A673 (cell line): ENCODE data around the gene PAXX.

Experiments
- CTCF ChIP-seq: fragments of 300-800, 200-600 bp; sonication (generic); conservative IDR thresholded peaks from 2 replicates; pipeline ENCODE4 v1.5.1; 2017; ENCODE audit warnings: low read depth, mild to moderate bottlenecking, antibody characterized with exemption, low read length, moderate library complexity, mixed read lengths
- EZH2 ChIP-seq: fragments of 200-600 bp; sonication (generic); IDR thresholded peaks from 2 replicates; pipeline ENCODE4 v1.6.1; 2017; ENCODE audit warnings: borderline replicate concordance, low read depth, mild to moderate bottlenecking, mixed read lengths, antibody characterized with exemption, low read length; ENCODE audit not compliant: poor library complexity, severe bottlenecking

GRCh38 chr9:136953771-136954269 lies 38.4 kb upstream of the PAXX start:
- TF ChIP-seq CTCF, result no peak
- no peak for TF ChIP-seq EZH2
